HG03378 (cell line): ENCODE measurements around the gene STAT5A.
"Not testable (repeated sequence)": the region's sequence is repeated elsewhere in the genome, so short reads cannot be mapped to it uniquely, and the experiment has no call there.

Source experiments
- ATAC-seq: cut with Tn5 transposase; IDR thresholded peaks from one replicate; pipeline ENCODE4 v1.9.1; 2021; ENCODE audit warnings: mild to moderate bottlenecking, moderate library complexity; ENCODE audit not compliant: unreplicated experiment

STAT5A gene

DNA sequence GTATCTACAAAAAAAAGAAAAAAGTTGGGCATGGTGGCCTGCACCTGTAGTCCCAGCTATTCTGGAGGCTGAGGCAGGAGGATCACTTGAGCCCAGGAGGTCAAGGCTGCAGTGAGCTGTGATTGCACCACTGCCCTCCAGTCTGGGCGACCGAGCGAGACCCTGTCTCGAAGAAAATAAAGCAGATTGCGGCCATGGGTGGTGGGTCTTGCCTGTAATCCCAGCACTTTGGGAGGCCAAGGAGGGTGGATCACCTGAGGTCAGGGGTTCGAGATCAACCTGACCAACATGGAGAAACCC, 16.7 kb downstream of the STAT5A start:
- not testable (repeated sequence) for ATAC-seq

DNA sequence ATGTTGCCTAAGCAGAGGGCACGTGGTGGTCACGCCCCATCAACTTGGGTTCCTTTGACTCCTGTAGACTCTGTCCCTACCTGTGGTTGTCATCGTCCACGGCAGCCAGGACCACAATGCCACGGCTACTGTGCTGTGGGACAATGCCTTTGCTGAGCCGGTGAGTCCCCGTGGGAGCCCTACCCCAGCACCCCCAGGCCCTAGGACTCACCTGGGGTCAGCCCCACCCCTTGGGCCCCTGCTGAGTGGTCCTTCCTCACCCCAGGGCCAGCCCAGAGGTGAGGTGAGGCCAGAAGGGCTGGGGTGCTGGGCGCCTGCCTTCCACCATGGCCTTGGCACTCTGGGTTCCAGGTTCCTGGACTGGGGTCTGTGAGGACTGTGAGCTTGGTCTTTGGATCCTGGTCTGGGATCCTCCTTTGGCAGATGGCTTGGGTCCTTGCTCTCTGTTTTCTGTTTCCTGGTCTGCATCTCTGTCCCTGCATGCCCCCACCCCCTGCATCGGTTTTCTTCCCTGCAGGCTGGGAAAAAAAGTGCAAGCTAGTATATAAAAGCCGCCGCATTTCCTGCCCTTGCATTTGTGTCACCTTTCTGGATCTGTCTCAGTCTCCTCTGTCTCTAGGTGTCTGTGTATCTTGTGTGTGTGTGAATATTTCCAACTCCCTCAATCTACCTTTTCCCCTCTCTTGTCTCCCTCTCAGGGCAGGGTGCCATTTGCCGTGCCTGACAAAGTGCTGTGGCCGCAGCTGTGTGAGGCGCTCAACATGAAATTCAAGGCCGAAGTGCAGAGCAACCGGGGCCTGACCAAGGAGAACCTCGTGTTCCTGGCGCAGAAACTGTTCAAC, 17.5 kb downstream of the STAT5A start:
- ATAC-seq = no peak

DNA sequence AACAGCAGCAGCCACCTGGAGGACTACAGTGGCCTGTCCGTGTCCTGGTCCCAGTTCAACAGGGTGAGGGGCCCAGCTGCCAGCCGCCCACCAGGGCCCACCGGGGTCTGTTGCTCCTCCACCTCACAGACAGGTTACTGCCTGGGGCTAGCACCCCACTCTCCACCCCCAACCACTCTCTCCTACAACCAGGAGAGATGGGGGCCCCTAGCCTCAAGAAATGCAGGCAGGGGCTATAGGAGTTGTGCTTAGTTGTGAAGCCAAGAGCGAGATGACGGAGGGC, 18.0 kb downstream of the STAT5A start:
- no peak for ATAC-seq

DNA sequence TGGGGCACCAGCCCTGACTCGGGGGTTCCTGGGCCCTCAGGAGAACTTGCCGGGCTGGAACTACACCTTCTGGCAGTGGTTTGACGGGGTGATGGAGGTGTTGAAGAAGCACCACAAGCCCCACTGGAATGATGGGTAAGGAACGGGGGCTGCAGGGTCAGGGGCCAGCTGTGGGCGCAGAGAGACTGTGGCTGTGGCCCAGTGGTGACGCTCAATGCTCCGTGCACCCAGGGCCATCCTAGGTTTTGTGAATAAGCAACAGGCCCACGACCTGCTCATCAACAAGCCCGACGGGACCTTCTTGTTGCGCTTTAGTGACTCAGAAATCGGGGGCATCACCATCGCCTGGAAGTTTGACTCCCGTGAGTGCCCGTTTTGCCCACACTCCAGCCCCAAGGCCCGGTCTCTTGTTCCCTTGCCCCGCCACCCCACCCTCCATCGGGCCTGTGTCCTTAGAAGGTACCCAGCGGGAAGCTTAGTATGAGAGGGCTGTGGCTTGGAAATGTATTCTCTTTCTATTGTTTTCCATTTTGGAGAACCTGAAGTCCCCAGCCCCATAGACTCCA, 19.1 kb downstream of the STAT5A start:
- ATAC-seq = no peak

DNA sequence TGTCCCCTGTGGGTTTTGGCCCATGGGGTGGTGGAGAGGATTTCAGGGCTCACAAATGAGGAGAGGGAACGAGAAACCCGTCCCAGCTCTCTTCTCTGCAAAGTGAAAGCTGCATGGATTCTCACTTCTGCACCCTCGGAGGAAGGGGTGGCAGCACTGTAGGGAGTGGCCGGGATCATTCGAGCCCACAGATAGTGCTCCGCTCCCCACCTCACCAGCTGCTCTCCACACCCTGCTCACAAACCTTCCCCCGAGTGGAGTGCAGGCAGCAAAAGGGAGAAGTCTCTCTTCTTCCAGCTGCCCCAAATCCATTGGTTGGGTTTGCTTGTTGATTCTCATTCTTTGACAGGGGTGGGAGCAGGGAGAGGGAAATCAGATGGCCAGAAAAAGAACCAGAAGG, 20.1 kb downstream of the STAT5A start:
- no peak for ATAC-seq

DNA sequence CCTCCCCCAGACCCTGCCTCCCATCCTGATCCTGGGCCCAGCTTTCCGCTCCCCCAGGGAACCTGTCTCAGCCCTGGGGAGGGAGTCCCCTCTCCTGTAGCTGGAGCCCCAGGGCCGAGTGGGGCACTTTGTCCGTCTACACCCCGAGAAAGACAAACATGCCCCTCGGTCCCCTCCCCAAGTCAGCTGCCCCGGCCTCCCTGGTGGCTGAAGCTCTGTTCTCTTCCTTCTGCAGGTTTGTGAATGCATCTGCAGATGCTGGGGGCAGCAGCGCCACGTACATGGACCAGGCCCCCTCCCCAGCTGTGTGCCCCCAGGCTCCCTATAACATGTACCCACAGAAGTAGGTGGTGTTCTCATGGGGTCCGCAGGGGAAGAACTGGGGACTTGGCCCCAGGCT, 20.8 kb downstream of the STAT5A start:
- ATAC-seq = no peak

DNA sequence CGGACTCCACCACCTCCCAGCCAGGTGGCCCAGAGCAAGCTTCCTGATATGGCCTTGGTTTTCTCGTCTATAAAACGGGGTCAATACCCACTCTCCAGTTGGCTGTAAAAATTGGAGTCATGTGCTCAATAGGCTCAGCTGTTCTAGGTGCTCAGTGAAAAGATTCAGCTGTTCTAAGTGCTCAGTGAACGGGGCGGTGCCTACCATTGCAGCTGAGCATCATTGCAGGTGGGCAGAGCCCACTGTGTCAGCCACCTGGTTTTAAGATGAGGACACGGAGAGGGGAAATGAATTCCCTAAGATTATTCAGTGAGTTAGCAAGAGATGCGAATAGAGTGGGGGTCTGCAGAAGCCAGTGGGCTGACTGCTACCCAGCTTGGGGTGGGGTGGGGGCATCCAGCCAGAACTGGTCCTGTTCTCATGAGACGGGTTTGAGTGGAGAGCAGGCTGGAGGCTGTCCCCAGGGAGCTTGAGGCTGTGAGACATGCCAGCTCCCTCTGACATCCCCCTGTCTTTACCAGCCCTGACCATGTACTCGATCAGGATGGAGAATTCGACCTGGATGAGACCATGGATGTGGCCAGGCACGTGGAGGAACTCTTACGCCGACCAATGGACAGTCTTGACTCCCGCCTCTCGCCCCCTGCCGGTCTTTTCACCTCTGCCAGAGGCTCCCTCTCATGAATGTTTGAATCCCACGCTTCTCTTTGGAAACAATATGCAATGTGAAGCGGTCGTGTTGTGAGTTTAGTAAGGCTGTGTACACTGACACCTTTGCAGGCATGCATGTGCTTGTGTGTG, 21.9 kb downstream of the STAT5A start:
- no peak for ATAC-seq

DNA sequence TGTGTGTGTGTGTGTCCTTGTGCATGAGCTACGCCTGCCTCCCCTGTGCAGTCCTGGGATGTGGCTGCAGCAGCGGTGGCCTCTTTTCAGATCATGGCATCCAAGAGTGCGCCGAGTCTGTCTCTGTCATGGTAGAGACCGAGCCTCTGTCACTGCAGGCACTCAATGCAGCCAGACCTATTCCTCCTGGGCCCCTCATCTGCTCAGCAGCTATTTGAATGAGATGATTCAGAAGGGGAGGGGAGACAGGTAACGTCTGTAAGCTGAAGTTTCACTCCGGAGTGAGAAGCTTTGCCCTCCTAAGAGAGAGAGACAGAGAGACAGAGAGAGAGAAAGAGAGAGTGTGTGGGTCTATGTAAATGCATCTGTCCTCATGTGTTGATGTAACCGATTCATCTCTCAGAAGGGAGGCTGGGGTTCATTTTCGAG, 22.5 kb downstream of the STAT5A start:
- ATAC-seq = no peak

DNA sequence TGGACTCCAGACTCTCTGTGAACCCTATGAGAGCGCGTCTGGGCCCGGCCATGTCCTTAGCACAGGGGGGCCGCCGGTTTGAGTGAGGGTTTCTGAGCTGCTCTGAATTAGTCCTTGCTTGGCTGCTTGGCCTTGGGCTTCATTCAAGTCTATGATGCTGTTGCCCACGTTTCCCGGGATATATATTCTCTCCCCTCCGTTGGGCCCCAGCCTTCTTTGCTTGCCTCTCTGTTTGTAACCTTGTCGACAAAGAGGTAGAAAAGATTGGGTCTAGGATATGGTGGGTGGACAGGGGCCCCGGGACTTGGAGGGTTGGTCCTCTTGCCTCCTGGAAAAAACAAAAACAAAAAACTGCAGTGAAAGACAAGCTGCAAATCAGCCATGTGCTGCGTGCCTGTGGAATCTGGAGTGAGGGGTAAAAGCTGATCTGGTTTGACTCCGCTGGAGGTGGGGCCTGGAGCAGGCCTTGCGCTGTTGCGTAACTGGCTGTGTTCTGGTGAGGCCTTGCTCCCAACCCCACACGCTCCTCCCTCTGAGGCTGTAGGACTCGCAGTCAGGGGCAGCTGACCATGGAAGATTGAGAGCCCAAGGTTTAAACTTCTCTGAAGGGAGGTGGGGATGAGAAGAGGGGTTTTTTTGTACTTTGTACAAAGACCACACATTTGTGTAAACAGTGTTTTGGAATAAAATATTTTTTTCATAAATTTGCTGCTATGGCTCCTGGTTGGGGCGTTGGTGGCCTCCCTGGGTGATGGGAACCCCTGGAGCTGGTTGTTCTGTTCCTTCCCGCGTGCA, 23.1 kb downstream of the STAT5A start:
- no peak for ATAC-seq

DNA sequence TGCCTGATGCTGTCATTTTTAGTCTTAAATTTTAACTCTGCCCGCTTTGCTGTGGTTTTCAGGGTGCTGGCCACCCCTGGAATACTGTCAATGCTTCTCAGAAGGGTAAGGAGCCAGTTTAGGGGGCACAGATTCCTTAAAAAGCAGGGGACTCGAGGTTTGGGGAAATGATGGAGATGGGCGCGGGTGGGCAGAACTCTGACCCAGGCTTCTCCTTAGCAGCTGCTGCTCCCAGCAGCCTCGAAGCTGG, 23.7 kb downstream of the STAT5A start:
- no peak for ATAC-seq

DNA sequence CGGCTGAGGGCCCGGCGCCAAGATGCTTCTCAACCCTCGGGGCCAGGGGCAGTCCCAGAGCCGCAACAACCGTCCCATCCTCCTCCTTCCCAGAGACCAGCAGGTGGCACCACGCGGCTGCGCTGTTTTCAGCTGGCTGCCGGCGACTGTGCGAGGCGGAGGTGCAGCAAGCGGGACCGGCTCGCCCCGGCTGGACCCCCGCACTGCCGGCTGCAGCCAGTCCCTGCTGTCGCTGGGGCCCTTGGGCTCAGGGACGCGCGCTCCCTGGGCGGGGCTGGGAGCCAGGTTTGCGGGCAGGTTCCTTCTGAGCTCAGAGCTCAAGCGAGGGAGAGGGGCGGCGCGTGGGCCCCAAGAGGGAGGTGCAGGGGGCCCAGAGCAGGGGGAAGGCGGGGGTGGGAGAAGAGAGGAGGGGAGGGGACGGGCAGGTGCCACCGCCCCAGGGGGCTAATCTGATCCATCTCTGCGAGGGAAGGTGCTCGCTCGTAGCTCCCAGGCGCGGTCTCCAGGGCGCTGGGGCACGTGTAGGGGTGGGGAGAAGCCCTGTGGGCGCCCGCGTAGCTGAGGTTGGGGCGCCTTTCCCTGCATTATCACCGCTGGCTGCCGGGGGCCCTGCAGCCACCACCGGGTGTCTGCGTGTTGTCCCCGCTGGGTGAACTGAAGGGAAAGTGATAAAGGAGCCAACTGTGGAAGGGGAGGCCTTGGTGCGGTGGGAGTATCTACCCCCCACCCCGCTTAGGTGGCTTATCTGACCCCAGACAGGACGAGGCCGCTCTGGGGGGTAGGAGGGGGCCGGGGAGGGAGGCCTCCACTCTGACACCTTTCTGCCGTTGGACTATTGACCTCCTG, 24.2 kb downstream of the STAT5A start:
- ATAC-seq = no peak

DNA sequence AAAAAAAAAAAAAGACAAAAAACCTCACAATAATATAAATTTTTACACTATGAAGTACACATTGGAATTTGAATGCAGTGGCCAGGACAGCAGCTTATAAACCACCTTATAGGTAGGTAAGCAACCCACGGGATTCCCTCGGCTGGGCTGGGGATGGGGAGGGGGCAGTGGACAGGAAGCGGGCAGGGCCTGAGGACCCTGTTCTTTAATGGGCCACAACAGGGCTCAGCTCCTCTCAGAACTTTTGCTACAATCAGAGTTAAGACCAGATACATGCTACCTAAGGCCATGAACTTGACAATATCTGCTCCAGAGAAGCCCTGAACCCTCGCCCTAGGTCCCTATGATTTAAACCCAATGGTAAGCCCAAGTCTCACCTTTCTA, 25.1 kb downstream of the STAT5A start:
- ATAC-seq = no peak

DNA sequence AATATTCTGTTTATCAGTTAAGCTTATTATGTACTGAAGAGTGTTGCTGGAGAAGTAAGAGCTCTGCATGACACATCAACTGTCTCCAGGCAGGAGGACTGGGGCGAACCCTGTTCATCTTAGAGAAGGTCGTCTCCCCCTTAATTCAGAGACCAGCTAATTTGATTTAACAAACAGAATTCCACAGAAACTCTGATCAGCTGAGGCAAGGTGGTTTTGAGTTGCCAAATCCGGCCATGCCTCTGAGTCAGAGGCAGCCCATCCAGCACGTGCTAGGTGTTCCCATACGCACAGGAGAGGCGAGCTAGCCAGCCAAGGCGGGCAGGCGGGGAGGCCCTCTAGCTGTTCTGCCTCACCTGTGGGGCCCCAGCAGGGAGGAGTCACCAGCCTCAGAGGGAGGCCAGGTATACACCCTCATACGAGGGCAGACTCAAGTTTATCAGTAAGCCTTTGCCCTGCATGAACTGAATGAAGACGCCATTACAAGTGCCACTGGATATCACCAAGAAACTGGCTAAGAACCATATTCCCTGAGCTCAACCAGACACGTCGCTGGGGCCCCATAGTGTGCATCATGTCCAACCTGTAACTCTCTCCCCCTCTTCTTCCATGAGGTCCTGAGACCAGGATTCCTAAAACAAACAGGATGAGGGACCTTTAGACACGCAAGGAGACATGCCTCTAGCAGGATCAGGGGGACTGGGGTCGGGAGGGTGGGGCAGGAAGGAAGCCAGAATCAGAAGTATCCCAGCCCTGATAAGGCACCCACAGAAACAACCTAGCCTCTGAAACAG, 25.7 kb downstream of the STAT5A start:
- ATAC-seq = no peak

DNA sequence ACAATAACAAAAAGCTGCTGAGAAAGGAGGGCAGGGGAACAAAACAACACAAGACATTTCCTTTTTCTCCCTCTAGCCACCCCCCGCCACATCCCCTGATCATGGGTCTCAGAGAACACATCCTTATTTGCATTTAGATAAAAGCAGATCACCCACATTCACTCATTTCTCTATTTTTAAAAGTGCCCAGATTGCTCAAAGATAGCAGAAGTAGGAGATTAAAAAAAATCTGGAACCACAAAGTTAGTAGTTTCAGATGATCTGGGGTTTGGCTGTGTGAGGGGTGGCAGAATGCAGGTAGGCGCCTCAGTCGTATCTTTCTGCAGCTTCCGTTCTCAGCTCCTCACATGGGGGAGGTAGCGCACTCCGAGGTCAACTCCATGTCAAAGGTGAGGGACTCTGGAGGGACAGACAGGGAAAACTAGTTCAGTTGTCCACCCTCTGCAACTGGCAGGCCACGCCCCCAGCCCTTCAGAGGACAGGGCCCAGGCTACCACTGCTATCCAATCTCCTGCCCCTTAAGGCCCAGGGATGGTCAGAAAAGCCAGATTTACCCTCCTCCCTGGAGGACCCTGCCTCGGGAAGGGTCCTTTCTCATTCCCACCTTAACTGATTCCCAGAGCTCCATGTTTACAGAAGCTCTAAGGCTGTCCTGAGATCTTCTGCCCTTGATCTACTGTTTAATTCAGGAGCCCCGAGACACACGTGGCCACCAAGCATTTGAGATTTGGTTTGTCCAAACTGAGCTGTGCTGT, 27.3 kb downstream of the STAT5A start:
- no peak for ATAC-seq

DNA sequence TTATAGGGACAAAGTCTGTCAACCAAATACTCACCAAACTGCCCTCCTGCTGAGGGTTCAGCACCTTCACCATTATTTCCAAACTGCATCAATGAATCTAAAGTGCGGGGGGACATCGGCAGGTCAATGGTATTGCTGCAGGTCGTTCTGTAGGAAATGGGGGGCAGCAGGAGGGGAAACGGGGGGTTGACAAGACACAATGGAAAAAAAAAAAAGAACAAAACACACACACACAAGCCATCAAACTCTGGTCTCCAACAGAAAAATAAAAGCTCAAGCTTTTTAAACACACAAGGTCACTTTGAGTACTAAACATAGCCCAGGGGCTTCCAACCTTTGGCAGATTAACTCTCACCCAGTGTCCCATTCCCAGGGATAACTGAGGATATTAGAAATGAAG, 28.5 kb downstream of the STAT5A start:
- no peak for ATAC-seq

DNA sequence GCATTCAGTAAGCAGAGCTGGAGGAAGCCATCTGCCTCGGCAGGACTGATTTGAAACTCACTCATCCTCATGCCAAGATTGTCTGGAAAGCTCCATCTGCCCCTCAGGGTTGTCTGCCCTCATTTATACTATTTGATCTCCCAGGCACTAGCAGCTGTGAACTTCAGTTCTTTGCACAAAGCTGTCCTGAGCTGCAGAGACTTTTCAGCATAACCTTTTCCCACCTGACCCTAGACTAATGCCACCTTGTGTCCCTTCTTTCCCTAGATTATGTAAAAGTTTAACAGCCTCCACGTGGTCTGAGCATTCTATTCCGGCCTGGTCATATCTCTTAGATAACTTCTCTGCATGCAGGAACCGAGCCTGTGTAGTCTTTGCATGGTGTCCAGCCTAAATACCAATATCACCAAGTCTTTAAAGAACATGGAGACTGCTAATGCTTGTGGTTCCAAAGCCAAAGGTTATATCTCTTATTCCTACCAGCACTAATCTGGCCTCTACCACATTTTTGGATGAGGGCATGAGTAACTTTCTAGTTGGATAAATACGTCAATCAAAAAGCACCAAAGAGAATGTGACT, 29.1 kb downstream of the STAT5A start:
- ATAC-seq = no peak

DNA sequence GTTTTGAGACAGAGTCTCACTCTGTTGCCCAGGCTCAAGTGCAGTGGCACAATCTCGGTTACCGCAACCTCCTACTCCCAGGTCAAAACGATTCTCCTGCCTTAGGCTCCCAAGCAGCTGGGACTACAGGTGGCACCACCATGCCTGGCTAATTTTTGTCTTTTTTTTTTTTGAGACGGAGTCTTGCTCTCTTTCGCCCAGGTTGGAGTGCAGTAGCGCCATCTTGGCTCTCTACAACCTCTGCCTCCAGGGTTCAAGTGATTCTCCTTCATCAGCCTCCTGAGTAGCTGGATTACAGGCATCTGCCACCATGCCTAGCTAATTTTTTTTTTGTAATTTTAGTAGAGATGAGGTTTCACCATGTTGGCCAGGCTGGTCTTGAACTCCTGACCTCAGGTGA, 29.7 kb downstream of the STAT5A start:
- not testable (repeated sequence) for ATAC-seq

DNA sequence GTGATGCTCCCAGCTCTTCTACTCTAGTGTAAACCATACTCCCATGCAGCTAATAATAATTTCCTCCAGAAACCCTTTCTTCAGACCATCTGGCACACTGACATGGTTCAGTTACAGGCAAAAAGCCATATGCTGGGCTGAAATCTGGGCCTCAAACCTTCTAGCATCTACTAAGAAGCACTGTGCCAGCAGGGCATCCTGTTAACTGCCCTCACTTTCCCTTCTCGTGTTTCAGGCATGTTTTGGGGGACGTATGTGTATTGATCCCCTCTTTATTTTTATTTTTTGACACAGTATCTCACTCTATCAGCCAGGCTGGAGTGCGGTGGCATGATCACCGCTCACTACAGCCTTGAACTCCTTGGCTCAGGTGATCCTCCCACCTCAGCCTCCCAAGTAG, 33.3 kb downstream of the STAT5A start:
- ATAC-seq = no peak
